HCT116 (cell line): ENCODE measurements around the gene ACTL7B. TPM values are rescaled to one million over a fixed set of nuclear protein-coding genes. Genes with fewer than 3 reads are reported as not detected.
A peak's percentile ranks its signal among the peaks of the same experiment; 100 is the strongest.

Source experiments
- ATAC-seq: fragments of 200-7000 bp; cut with Tn5 transposase; 2 replicates; pipeline ENCODE4 v1.9.1; 2020; ENCODE audit warnings: mild to moderate bottlenecking, moderate library complexity
- Bru-seq: library from RNA; stranded (reverse); fragments of 400-500 nt; gene quantifications from one replicate; lab custom pipeline; 2021; lab: Mats Ljungman, UMichigan
- BruChase-seq, 2 experiments: library from RNA; stranded (reverse); fragments of 400-500 nt; gene quantifications; one replicate each; lab custom pipeline; 2021; lab: Mats Ljungman, UMichigan
- BruUV-seq: library from RNA; stranded (reverse); fragments of 400-500 nt; replicated peaks from 2 replicates; lab custom pipeline; 2021; lab: Mats Ljungman, UMichigan
- CTCF ChIA-PET: fragments of 300-600 bp; sonication (Branson Sonifier 250); formaldehyde crosslinking; loops from one replicate; lab custom pipeline; 2021; ENCODE audit warnings: antibody characterized with exemption; lab: Charles Lee
- POLR2A ChIA-PET: fragments of 300-600, 350-600 bp; sonication (Branson Sonifier 250); formaldehyde crosslinking; loops from one replicate; lab custom pipeline; 2021; ENCODE audit warnings: antibody characterized with exemption; lab: Charles Lee
- RAD21 ChIA-PET, 2 experiments: fragments of 300-600 bp; sonication (Branson Sonifier 250); formaldehyde crosslinking; loops; one replicate each; lab custom pipeline; 2023; ENCODE audit warnings: low total read pairs in 2 of 2; ENCODE audit not compliant: uncharacterized antibody in 2 of 2, unreplicated experiment in 2 of 2, low non-redundant PET in 1 of 2; lab: Charles Lee
- DNase-seq: peaks from one replicate; pipeline ENCODE4 v3.0.0-alpha.2; 2010; ENCODE audit warnings: low read depth, low spot score
- H2AFZ ChIP-seq: fragments of 200-600 bp; shearing (Covaris generic), sonication (generic); 2 replicates; pipeline ENCODE4 v1.6.1; 2017; ENCODE audit warnings: low read depth, mixed run types, mixed read lengths, antibody characterized with exemption, low read length; ENCODE audit not compliant: poor library complexity, severe bottlenecking
- H3K27ac ChIP-seq: 2 replicates; pipeline ENCODE4 v1.5.1; 2012; ENCODE audit warnings: low read depth, low read length
- H3K27me3 ChIP-seq: fragments of 200-600 bp; sonication (generic); 2 replicates; pipeline ENCODE4 v1.6.1; 2016; ENCODE audit warnings: mixed run types, low read length, mixed read lengths; ENCODE audit not compliant: insufficient read depth
- H3K36me3 ChIP-seq, 2 experiments: fragments of 200-500 bp in 1 of 2; fragments of 200-600 bp in 1 of 2; sonication (Bioruptor generic) in 1 of 2; sonication (generic) in 1 of 2; 2 replicates each; pipeline versions ENCODE4 v1.5.1 to v1.6.1; 2014 to 2016; ENCODE audit warnings: low read length in 2 of 2, inconsistent platforms in 1 of 2, mixed read lengths in 1 of 2, mixed run types in 1 of 2; ENCODE audit not compliant: insufficient read depth in 2 of 2, control insufficient read depth in 1 of 2
- H3K4me1 ChIP-seq, 2 experiments: fragments of 200-600 bp in 1 of 2; sonication (generic) in 1 of 2; 2 replicates each; pipeline versions ENCODE4 v1.5.1 to v1.6.1; 2012 to 2017; ENCODE audit warnings: low read length in 2 of 2, inconsistent platforms in 1 of 2, mild to moderate bottlenecking in 1 of 2, mixed read lengths in 1 of 2, mixed run types in 1 of 2, moderate library complexity in 1 of 2; ENCODE audit not compliant: insufficient read depth in 2 of 2, control insufficient read depth in 1 of 2
- H3K4me2 ChIP-seq: fragments of 200-600 bp; sonication (generic); 2 replicates; pipeline ENCODE4 v1.6.1; 2017; ENCODE audit warnings: mixed run types, low read length, mixed read lengths
- H3K4me3 ChIP-seq, 2 experiments: fragments of 200-600 bp in 1 of 2; sonication (generic) in 1 of 2; replicated peaks in 1 of 2; 2 replicates each; pipeline ENCODE4 v1.5.1; 2011 to 2016; ENCODE audit warnings: low read length in 2 of 2, control low read depth in 1 of 2, low read depth in 1 of 2, mild to moderate bottlenecking in 1 of 2, mixed read lengths in 1 of 2, mixed run types in 1 of 2
- H3K79me2 ChIP-seq: fragments of 200-600 bp; sonication (generic); 2 replicates; pipeline ENCODE4 v1.6.1; 2017; ENCODE audit warnings: mild to moderate bottlenecking, mixed run types, low read length, moderate library complexity, mixed read lengths; ENCODE audit not compliant: insufficient read depth
- H3K9ac ChIP-seq: fragments of 200-600 bp; sonication (generic); 2 replicates; pipeline ENCODE4 v1.6.1; 2016; ENCODE audit warnings: low read length, mixed read lengths
- H3K9me2 ChIP-seq: fragments of 200-600 bp; sonication (generic), shearing (Covaris generic); 2 replicates; pipeline ENCODE4 v1.6.1; 2017; ENCODE audit warnings: mixed run types, mild to moderate bottlenecking, moderate library complexity; ENCODE audit not compliant: insufficient read depth
- H3K9me3 ChIP-seq, 2 experiments: fragments of 200-500 bp in 1 of 2; fragments of 200-600 bp in 1 of 2; sonication (Bioruptor generic) in 1 of 2; sonication (generic) in 1 of 2; 2 replicates each; pipeline ENCODE4 v1.6.1; 2014 to 2017; ENCODE audit warnings: low read length in 2 of 2, mixed read lengths in 2 of 2, inconsistent platforms in 1 of 2, low read depth in 1 of 2, mild to moderate bottlenecking in 1 of 2, mixed run types in 1 of 2, moderate library complexity in 1 of 2; ENCODE audit not compliant: control insufficient read depth in 1 of 2, insufficient read depth in 1 of 2
- H4K20me1 ChIP-seq: fragments of 200-600 bp; sonication (generic), shearing (Covaris generic); 2 replicates; pipeline ENCODE4 v1.6.1; 2017; ENCODE audit warnings: mixed run types, mild to moderate bottlenecking, moderate library complexity; ENCODE audit not compliant: insufficient read depth
- ATF3 ChIP-seq: IDR thresholded peaks from 2 replicates; pipeline ENCODE4 v1.6.1; 2012
- CBX3 ChIP-seq: IDR thresholded peaks from 2 replicates; pipeline ENCODE4 v1.6.1; 2012; ENCODE audit warnings: low read depth
- CEBPB ChIP-seq: IDR thresholded peaks from 2 replicates; pipeline ENCODE4 v1.6.1; 2012; ENCODE audit warnings: low read depth
- CTCF ChIP-seq, 3 experiments: fragments of 200-600 bp in 1 of 3; sonication (generic) in 1 of 3; IDR thresholded peaks in 2 of 3; conservative IDR thresholded peaks in 1 of 3; 2 replicates each; pipeline ENCODE4 v1.5.1; 2012 to 2017; ENCODE audit warnings: low read depth in 2 of 3, low read length in 2 of 3, antibody characterized with exemption in 1 of 3, borderline replicate concordance in 1 of 3, control low read depth in 1 of 3, mild to moderate bottlenecking in 1 of 3, mixed read lengths in 1 of 3, mixed run types in 1 of 3, moderate library complexity in 1 of 3; ENCODE audit not compliant: insufficient read depth in 1 of 3
- EGR1 ChIP-seq: IDR thresholded peaks from 2 replicates; pipeline ENCODE4 v1.6.1; 2012; ENCODE audit warnings: low read depth
- ELF1 ChIP-seq: IDR thresholded peaks from 2 replicates; pipeline ENCODE4 v1.6.1; 2012; ENCODE audit warnings: low read depth, borderline replicate concordance
- EZH2phosphoT487 ChIP-seq: fragments of 200-600 bp; IDR thresholded peaks from 2 replicates; pipeline ENCODE4 v1.6.1; 2018; ENCODE audit warnings: antibody characterized with exemption, borderline replicate concordance
- JUND ChIP-seq: IDR thresholded peaks from 2 replicates; pipeline ENCODE4 v1.6.1; 2012
- MAX ChIP-seq: IDR thresholded peaks from 2 replicates; pipeline ENCODE4 v1.6.1; 2012
- POLR2A ChIP-seq: IDR thresholded peaks from 2 replicates; pipeline ENCODE4 v1.7.0; 2011; ENCODE audit warnings: borderline replicate concordance; ENCODE audit not compliant: insufficient read depth, insufficient read length; ENCODE audit errors: extremely low read depth
- POLR2AphosphoS5 ChIP-seq: IDR thresholded peaks from 2 replicates; pipeline ENCODE4 v1.6.1; 2011; ENCODE audit warnings: mild to moderate bottlenecking, low read depth, low read length, moderate library complexity
- RAD21 ChIP-seq: IDR thresholded peaks from 2 replicates; pipeline ENCODE4 v1.6.1; 2012; ENCODE audit warnings: low read depth, mild to moderate bottlenecking
- REST ChIP-seq: IDR thresholded peaks from 2 replicates; pipeline ENCODE4 v1.6.1; 2012; ENCODE audit warnings: low read depth
- SIN3A ChIP-seq: IDR thresholded peaks from 2 replicates; pipeline ENCODE4 v1.6.1; 2012; ENCODE audit warnings: low read depth
- SP1 ChIP-seq: IDR thresholded peaks from 2 replicates; pipeline ENCODE4 v1.6.1; 2012; ENCODE audit warnings: low read depth
- SRF ChIP-seq: IDR thresholded peaks from 2 replicates; pipeline ENCODE4 v1.6.1; 2012; ENCODE audit warnings: low read depth
- TCF7L2 ChIP-seq: IDR thresholded peaks from 2 replicates; pipeline ENCODE4 v1.7.0; 2011; ENCODE audit warnings: borderline replicate concordance, inconsistent platforms; ENCODE audit not compliant: insufficient read depth, insufficient read length; ENCODE audit errors: extremely low read depth
- ZBTB33 ChIP-seq: IDR thresholded peaks from 2 replicates; pipeline ENCODE4 v1.6.1; 2011; ENCODE audit warnings: mild to moderate bottlenecking, low read length, moderate library complexity; ENCODE audit not compliant: insufficient replicate concordance; ENCODE audit errors: extremely low read depth
- ZFX ChIP-seq: fragments of 450-650 bp; IDR thresholded peaks from 2 replicates; pipeline ENCODE4 v1.6.1; 2017
- ZNF274 ChIP-seq: fragments of 200-500 bp; sonication (Bioruptor generic); IDR thresholded peaks from 2 replicates; pipeline ENCODE4 v1.6.1; 2014; ENCODE audit warnings: mild to moderate bottlenecking, low read depth, low read length, inconsistent platforms
- intact Hi-C: fragments of 100-400 bp; cut with micrococcal nuclease; formaldehyde crosslinking; loops from 2 replicates; pipeline ENCODE4 v1.10.0; 2022
- long read RNA-seq: library from polyadenylated mRNA; unstranded; transcript quantifications from one replicate; pipeline ENCODE4 v2.0.0, GENCODE V29; 2021; ENCODE audit not compliant: unreplicated experiment
- polyA plus RNA-seq: library from polyadenylated mRNA; unstranded; fragments of >200 nt; gene quantifications from 2 replicates; pipeline ENCODE4 v1.2.1, GENCODE V29; 2012; ENCODE audit warnings: missing spikeins
- total RNA-seq: library from RNA; stranded (reverse); gene quantifications from one replicate; pipeline ENCODE4 v1.2.1, GENCODE V29; 2021; ENCODE audit not compliant: unreplicated experiment

Gene ACTL7B
- total RNA-seq (not detected), Bru-seq, nascent RNA (percentile 35 among the genes with signal in this experiment), BruChase-seq, experiment 1, labeled RNA remaining after a 6-hour chase (percentile 16 among the genes with signal in this experiment), BruChase-seq, experiment 2, labeled RNA remaining after a 2-hour chase (percentile 31 among the genes with signal in this experiment)
- not detected in 2 replicates for polyA plus RNA-seq
- long read RNA-seq: 0 reads

GRCh38 chr9:108855888-108856287 lies at the start of gene ACTL7B:
Gene ACTL7B (minus strand): TSS chr9:108855986. CDS start chr9:108855930, 56 bp downstream.
- Histone ChIP-seq H3K4me3 (no peak within 1 kb of the TSS), H3K27ac (no peak within 1 kb of the TSS), H2AFZ (no peak within 1 kb of the TSS), H3K9ac (no peak within 1 kb of the TSS), H3K9me2 (no peaks in the 10 kb centered on the region), H3K27me3 (no peaks in the 10 kb centered on the region), H3K79me2 (no peaks in the 10 kb centered on the region), H3K4me2 (no peak within 1 kb of the TSS), H3K4me1 (peaks cover 0 to 11% of the 10 kb centered on the region in 2 experiments; a peak in 2 of 4 replicates), H3K9me3 (no peaks in the 10 kb centered on the region), H4K20me1 (no peaks in the 10 kb centered on the region), H3K36me3 (no peaks in the 10 kb centered on the region)
- no TSS peak for BruUV-seq
- ATAC-seq (no peak), DNase-seq (no peak)
- RAD21 ChIA-PET: no interaction called here
- TF ChIP-seq ZBTB33 (no peak), SP1 (no peak), JUND (no peak), POLR2AphosphoS5 (no peak), ZNF274 (no peak), SRF (no peak), ELF1 (no peak), TCF7L2 (no peak), REST (no peak), SIN3A (no peak), POLR2A (no peak), ATF3 (no peak), ZFX (no peak), EGR1 (no peak), CTCF (IDR thresholded peaks at IDR 0.05 in 2 of 3, conservative IDR thresholded peaks at IDR 0.05 in 1 of 3; ENCODE audit: borderline replicate concordance in 1 of 3, insufficient read depth in 1 of 3, low read depth in 2 of 3, low read length in 2 of 3) (no peak), RAD21 (no peak), CBX3 (no peak), EZH2phosphoT487 (no peak), CEBPB (no peak), MAX (no peak)
- CTCF ChIA-PET: no interaction called here
- intact Hi-C loops: loop anchor here (10.0 kb wide), 1 partner anchor 469 kb away; the partner anchor contains the start of gene EPB41L4B
- POLR2A ChIA-PET: no interaction called here
